WTC11 (cell line): ENCODE results near the gene IPCEF1. TPM values are rescaled to one million over a fixed set of nuclear protein-coding genes. Genes with fewer than 3 reads are reported as not detected.

ENCODE experiments used
- ATAC-seq: fragments of 200-7000 bp; cut with Tn5 transposase; 2 replicates; pipeline ENCODE4 v1.10.0; 2021; ENCODE audit warnings: mild to moderate bottlenecking, moderate library complexity
- CTCF ChIA-PET: fragments of 300-600 bp; sonication (Branson Sonifier 250); formaldehyde crosslinking; loops from one replicate; lab custom pipeline; 2021; ENCODE audit warnings: antibody characterized with exemption; lab: Charles Lee
- POLR2A ChIA-PET: fragments of 350-600 bp; sonication (Branson Sonifier 250); formaldehyde crosslinking; loops from one replicate; lab custom pipeline; 2021; ENCODE audit warnings: antibody characterized with exemption; lab: Charles Lee
- DNase-seq: peaks from one replicate; pipeline ENCODE4 v3.0.0; 2021; ENCODE audit warnings: low spot score
- H3K27ac Mint-ChIP-seq: 2 replicates; pipeline ENCODE4 v1.8.0; 2021; ENCODE audit warnings: mixed read lengths
- H3K27me3 Mint-ChIP-seq: 2 replicates; pipeline ENCODE4 v1.8.0; 2021; ENCODE audit warnings: low read depth, mild to moderate bottlenecking, moderate library complexity, mixed read lengths
- H3K36me3 Mint-ChIP-seq: 2 replicates; pipeline ENCODE4 v1.8.0; 2021; ENCODE audit warnings: mixed read lengths
- H3K4me1 Mint-ChIP-seq: 2 replicates; pipeline ENCODE4 v1.8.0; 2022; ENCODE audit warnings: mixed read lengths
- H3K4me3 Mint-ChIP-seq: 2 replicates; pipeline ENCODE4 v1.8.0; 2021; ENCODE audit warnings: mild to moderate bottlenecking, moderate library complexity, mixed read lengths
- H3K9me3 Mint-ChIP-seq: 2 replicates; pipeline ENCODE4 v1.8.0; 2021; ENCODE audit warnings: mixed read lengths
- AFF4 ChIP-seq: sonication (generic); formaldehyde crosslinking; IDR thresholded peaks from 2 replicates; pipeline ENCODE4 v1.8.1; 2023; ENCODE audit warnings: mild to moderate bottlenecking, missing genetic modification reagents, borderline replicate concordance
- AR ChIP-seq: fragments of 250-450 bp; sonication (Bioruptor Pico); IDR thresholded peaks from 2 replicates; pipeline ENCODE4 v1.9.0; 2021; ENCODE audit warnings: mild to moderate bottlenecking
- ATF3 ChIP-seq: sonication (generic); formaldehyde crosslinking; conservative IDR thresholded peaks from 2 replicates; pipeline ENCODE4 v1.8.1; 2022; ENCODE audit warnings: mild to moderate bottlenecking, missing genetic modification reagents
- E2F4 ChIP-seq: sonication (generic); formaldehyde crosslinking; IDR thresholded peaks from 2 replicates; pipeline ENCODE4 v1.8.1; 2022; ENCODE audit warnings: low read depth, mild to moderate bottlenecking, moderate library complexity, missing genetic modification reagents, borderline replicate concordance
- EMX1 ChIP-seq: fragments of 250-450 bp; sonication (Bioruptor Pico); IDR thresholded peaks from 2 replicates; pipeline ENCODE4 v1.8.0; 2021; ENCODE audit warnings: mild to moderate bottlenecking
- FOXK1 ChIP-seq: sonication (generic); formaldehyde crosslinking; IDR thresholded peaks from 2 replicates; pipeline ENCODE4 v1.8.0; 2022; ENCODE audit warnings: mild to moderate bottlenecking, moderate library complexity, missing genetic modification reagents
- IRF1 ChIP-seq: sonication (generic); formaldehyde crosslinking; IDR thresholded peaks from 2 replicates; pipeline ENCODE4 v1.8.0; 2023; ENCODE audit warnings: missing genetic modification reagents
- NFATC4 ChIP-seq: fragments of 250-450 bp; sonication (Bioruptor Pico); IDR thresholded peaks from 2 replicates; pipeline ENCODE4 v1.9.0; 2021; ENCODE audit warnings: mild to moderate bottlenecking
- NR1H2 ChIP-seq: sonication (generic); formaldehyde crosslinking; IDR thresholded peaks from 2 replicates; pipeline ENCODE4 v1.9.0; 2021; ENCODE audit warnings: mild to moderate bottlenecking, moderate library complexity, missing genetic modification reagents
- RORB ChIP-seq: fragments of 250-450 bp; sonication (Bioruptor Pico); IDR thresholded peaks from 2 replicates; pipeline ENCODE4 v1.9.0; 2021; ENCODE audit warnings: mild to moderate bottlenecking
- SMAD4 ChIP-seq: sonication (generic); formaldehyde crosslinking; IDR thresholded peaks from 2 replicates; pipeline ENCODE4 v1.8.0; 2022; ENCODE audit warnings: mild to moderate bottlenecking, missing genetic modification reagents
- SP1 ChIP-seq: sonication (generic); formaldehyde crosslinking; conservative IDR thresholded peaks from 2 replicates; pipeline ENCODE4 v1.8.1; 2022; ENCODE audit warnings: missing genetic modification reagents
- ZBTB43 ChIP-seq: sonication (generic); formaldehyde crosslinking; IDR thresholded peaks from 2 replicates; pipeline ENCODE4 v1.8.1; 2023; ENCODE audit warnings: mild to moderate bottlenecking, missing genetic modification reagents
- ZNF219 ChIP-seq: sonication (generic); formaldehyde crosslinking; IDR thresholded peaks from 2 replicates; pipeline ENCODE4 v1.8.0; 2023; ENCODE audit warnings: missing genetic modification reagents, mild to moderate bottlenecking, borderline replicate concordance
- ZNF425 ChIP-seq: fragments of 250-450 bp; sonication (Bioruptor Pico); conservative IDR thresholded peaks from 2 replicates; pipeline ENCODE4 v1.9.0; 2021; ENCODE audit warnings: mild to moderate bottlenecking
- total RNA-seq: library from RNA; stranded (reverse); gene quantifications from 3 replicates; pipeline ENCODE4 v1.2.3, GENCODE V29; 2021

IPCEF1 gene
- total RNA-seq, 1 experiment from 2014 or later: 1.3 TPM

- CTCF ChIA-PET: no interaction called here
- Mint-ChIP-seq H3K4me1 (no peaks in the 10 kb centered on the region), H3K27me3 (no peaks in the 10 kb centered on the region)
- no peak for DNase-seq
- TF ChIP-seq AR: no peak
- no peak for TF ChIP-seq E2F4
- TF ChIP-seq SP1 (CRISPR knock-in tag): no peak
- no peak for TF ChIP-seq RORB (CRISPR knock-in tag)
- TF ChIP-seq NR1H2 (CRISPR knock-in tag): no peak
- TF ChIP-seq ZNF425: no peak
- no peak for TF ChIP-seq SMAD4 (CRISPR knock-in tag)
- no peak for TF ChIP-seq EMX1
- no peak for TF ChIP-seq FOXK1 (CRISPR knock-in tag)
- no peak for TF ChIP-seq NFATC4 (CRISPR knock-in tag)
- TF ChIP-seq, all 79 proteins: peak for 0
- Mint-ChIP-seq H3K9me3 (peaks cover 19% of the 10 kb centered on the region), H3K27ac (no peak overlapping the region), H3K36me3 (peaks cover 10% of the 10 kb centered on the region), H3K4me3 (no peak overlapping the region)
- ATAC-seq: no peak
- POLR2A ChIA-PET: no interaction called here
Observed at GRCh38 chr6:154268486-154268885, 88.1 kb downstream of the IPCEF1 start.

GRCh38 chr6:154267508-154268106 lies 89.0 kb downstream of the IPCEF1 start:
- DNase-seq: no peak
- Mint-ChIP-seq H3K27ac (no peak overlapping the region), H3K27me3 (no peaks in the 10 kb centered on the region), H3K36me3 (peaks cover 10% of the 10 kb centered on the region), H3K4me1 (no peaks in the 10 kb centered on the region), H3K4me3 (no peak overlapping the region), H3K9me3 (peaks cover 19% of the 10 kb centered on the region)
- ChIA-PET CTCF (no interaction called here), POLR2A (no interaction called here)
- ATAC-seq: no peak
- TF ChIP-seq ZNF425 (no peak), FOXK1 (CRISPR knock-in tag) (no peak), AR (no peak), ZBTB43 (no peak), AFF4 (CRISPR knock-in tag) (no peak), ZNF219 (CRISPR knock-in tag) (no peak), SP1 (CRISPR knock-in tag) (no peak), ATF3 (CRISPR knock-in tag) (no peak), IRF1 (CRISPR knock-in tag) (no peak)
